ENCODE results near the gene CAMK4. TPM values are rescaled to one million over a fixed set of nuclear protein-coding genes. Genes with fewer than 3 reads are reported as not detected.

Gene CAMK4
- total RNA-seq, 1 experiment from 2014 or later = 6.3 TPM

DNA sequence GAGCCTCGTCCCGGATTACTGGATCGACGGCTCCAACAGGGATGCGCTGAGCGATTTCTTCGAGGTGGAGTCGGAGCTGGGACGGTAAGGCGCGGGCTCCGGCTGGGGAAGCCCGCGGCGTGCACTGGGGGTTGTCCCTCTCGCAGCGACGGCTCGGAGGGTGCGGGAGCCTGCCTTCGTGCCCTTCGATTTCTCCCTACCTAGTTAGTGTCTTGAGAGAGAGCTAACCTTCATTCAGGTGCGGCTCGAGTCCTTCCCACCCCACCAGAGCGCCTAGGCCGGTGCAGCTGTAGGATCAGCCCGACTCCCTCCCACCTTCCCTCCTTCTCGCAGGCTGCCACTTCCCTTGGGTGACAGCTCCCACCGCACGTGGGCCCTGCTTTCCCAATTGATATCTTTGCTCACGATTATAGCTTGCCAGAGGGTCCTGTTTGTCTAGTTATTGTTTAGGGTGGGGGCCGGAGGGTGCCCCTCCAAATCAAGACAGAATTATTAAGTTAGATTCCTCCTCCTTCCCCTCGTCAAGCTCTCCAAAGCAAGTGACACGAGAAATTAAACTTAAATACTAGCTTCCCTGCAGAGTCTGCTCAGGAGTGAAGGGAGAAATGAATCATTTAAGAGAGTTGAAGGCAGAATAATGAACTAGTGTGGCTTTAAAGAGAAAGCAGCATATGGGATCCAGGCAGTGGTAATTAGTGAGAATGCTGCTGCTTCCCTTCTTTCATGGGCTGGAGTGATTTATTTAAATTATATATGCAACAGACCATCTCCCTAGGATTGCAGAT is 569 bp downstream of the CAMK4 start:
- WGBS (ENCODE audit: extremely low coverage, insufficient read length, low lambda C conversion rate) = no CpG with 5 or more reads among the region's 34 CpGs
- no peak overlapping the region for H4K8ac ChIP-seq (replicated peaks; ENCODE audit: insufficient read length, low read depth, low read length)

More for the DNA sequence above, 569 bp downstream of the CAMK4 start:
- H4K91ac ChIP-seq (ENCODE audit: insufficient read length, low read depth, low read length) = no peak overlapping the region
- no peaks in the 10 kb centered on the region for H3K79me2 ChIP-seq (ENCODE audit: insufficient read depth, low read length)
- no peak overlapping the region for H3K18ac ChIP-seq (ENCODE audit: insufficient read length, low read depth, low read length)
- H3K79me1 ChIP-seq (ENCODE audit: insufficient read depth, low read depth, low read length, poor library complexity, severe bottlenecking) = no peaks in the 10 kb centered on the region
- H4K5ac ChIP-seq (ENCODE audit: insufficient read length, low read depth, low read length) = no peak overlapping the region
- Mint-ChIP-seq H3K4me3 (peak overlapping the region; percentile 72 to 88), H3K9me3 (peaks cover 0 to 2% of the 10 kb centered on the region in 2 experiments; a peak in 1 of 5 replicates), H3K27ac (peak overlapping the region in 1 of 3 experiments; percentile 31; a peak in 2 of 7 replicates), H3K4me1 (peaks cover 25% of the 10 kb centered on the region in 2 experiments), H3K27me3 (ENCODE audit: low read depth) (peaks cover 38% of the 10 kb centered on the region), H3K36me3 (ENCODE audit: insufficient read depth in 1 of 3, low read depth in 3 of 3) (no peaks in the 10 kb centered on the region)
- peak overlapping the region; percentile 52 for H3K9ac ChIP-seq (ENCODE audit: extremely low read depth, insufficient read length, low read length)
- H3K4me2 ChIP-seq (ENCODE audit: insufficient read depth, insufficient read length, low read length) = peak overlapping the region; percentile 83
- no peak overlapping the region for H3K27ac ChIP-seq (ENCODE audit: insufficient read length, low read depth, low read length)
- H3K4me1 ChIP-seq (ENCODE audit: insufficient read depth, low read length) = no peaks in the 10 kb centered on the region
- H2BK120ac ChIP-seq (ENCODE audit: low read depth, low read length, poor library complexity, severe bottlenecking) = no peak overlapping the region
- no peak overlapping the region for H2AK5ac ChIP-seq (ENCODE audit: insufficient read length, low read length)
- peaks cover 11% of the 10 kb centered on the region for H3K23me2 ChIP-seq (ENCODE audit: insufficient read length, low read depth, low read length, poor library complexity, severe bottlenecking)
- no peak overlapping the region for H3K23ac ChIP-seq (ENCODE audit: insufficient read length, low read depth, low read length)
- no peak overlapping the region for H3K4ac ChIP-seq (ENCODE audit: low read depth, low read length)
- H3T11ph ChIP-seq (ENCODE audit: low read length) = no peak overlapping the region
- H3K56ac ChIP-seq (ENCODE audit: insufficient read length, low read depth, low read length) = no peak overlapping the region
- H2AFZ ChIP-seq (ENCODE audit: low read length) = no peak overlapping the region
- no peak overlapping the region for H2BK12ac ChIP-seq (ENCODE audit: insufficient read length, low read depth, low read length)
- no peaks in the 10 kb centered on the region for H3K9me3 ChIP-seq (ENCODE audit: control insufficient read depth, low read depth, low read length)
- TF ChIP-seq, protein P1, sequence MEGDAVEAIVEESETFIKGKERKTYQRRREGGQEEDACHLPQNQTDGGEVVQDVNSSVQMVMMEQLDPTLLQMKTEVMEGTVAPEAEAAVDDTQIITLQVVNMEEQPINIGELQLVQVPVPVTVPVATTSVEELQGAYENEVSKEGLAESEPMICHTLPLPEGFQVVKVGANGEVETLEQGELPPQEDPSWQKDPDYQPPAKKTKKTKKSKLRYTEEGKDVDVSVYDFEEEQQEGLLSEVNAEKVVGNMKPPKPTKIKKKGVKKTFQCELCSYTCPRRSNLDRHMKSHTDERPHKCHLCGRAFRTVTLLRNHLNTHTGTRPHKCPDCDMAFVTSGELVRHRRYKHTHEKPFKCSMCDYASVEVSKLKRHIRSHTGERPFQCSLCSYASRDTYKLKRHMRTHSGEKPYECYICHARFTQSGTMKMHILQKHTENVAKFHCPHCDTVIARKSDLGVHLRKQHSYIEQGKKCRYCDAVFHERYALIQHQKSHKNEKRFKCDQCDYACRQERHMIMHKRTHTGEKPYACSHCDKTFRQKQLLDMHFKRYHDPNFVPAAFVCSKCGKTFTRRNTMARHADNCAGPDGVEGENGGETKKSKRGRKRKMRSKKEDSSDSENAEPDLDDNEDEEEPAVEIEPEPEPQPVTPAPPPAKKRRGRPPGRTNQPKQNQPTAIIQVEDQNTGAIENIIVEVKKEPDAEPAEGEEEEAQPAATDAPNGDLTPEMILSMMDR (conservative IDR thresholded peaks at IDR 0.05) = no peak
- H3K14ac ChIP-seq (ENCODE audit: insufficient read depth, low read length) = no peak overlapping the region; the same call in 1 of the 2 replicates
- no peak overlapping the region for H2BK15ac ChIP-seq (ENCODE audit: low read depth, low read length)
- peaks cover 7% of the 10 kb centered on the region; the same call in 1 of the 2 replicates for H3K27me3 ChIP-seq (ENCODE audit: insufficient read depth, low read length)
- H2BK20ac ChIP-seq (ENCODE audit: low read depth, low read length, poor library complexity, severe bottlenecking) = no peak overlapping the region
- no peak overlapping the region for H2BK5ac ChIP-seq (ENCODE audit: insufficient read length, low read length)
- H4K20me1 ChIP-seq (ENCODE audit: control insufficient read depth, insufficient read depth, insufficient read length) = no peaks in the 10 kb centered on the region
- no peak for DNase-seq
